GM12878 (cell line): ENCODE data around the gene RDH5. TPM values are rescaled to one million over a fixed set of nuclear protein-coding genes. Genes with fewer than 3 reads are reported as not detected.

ENCODE experiments used
- BCL11A ChIP-seq: IDR thresholded peaks from 2 replicates; pipeline ENCODE4 v1.6.1; 2011; ENCODE audit warnings: low read depth, low read length
- BRCA1 ChIP-seq: IDR thresholded peaks from 2 replicates; pipeline ENCODE4 v1.6.1; 2011; ENCODE audit warnings: low read depth, low read length, improper control_type of control experiment
- CEBPB ChIP-seq, 2 experiments: fragments of 150-350 bp in 1 of 2; IDR thresholded peaks; 2 replicates each; pipeline ENCODE4 v1.6.1; 2012 to 2014; ENCODE audit warnings: low read depth in 2 of 2, low read length in 2 of 2, borderline replicate concordance in 1 of 2, inconsistent platforms in 1 of 2
- EED ChIP-seq: sonication (generic); IDR thresholded peaks from 2 replicates; pipeline ENCODE4 v1.6.1; 2016; ENCODE audit warnings: antibody characterized with exemption, low read depth
- HSF1 ChIP-seq: fragments of 150-350 bp; IDR thresholded peaks from 2 replicates; pipeline ENCODE4 v1.6.1; 2014; ENCODE audit warnings: mild to moderate bottlenecking, low read depth, low read length
- IKZF1 ChIP-seq: fragments of 450-650 bp; conservative IDR thresholded peaks from 2 replicates; pipeline ENCODE4 v1.6.1; 2017; ENCODE audit warnings: antibody characterized with exemption, mild to moderate bottlenecking
- MEF2A ChIP-seq: IDR thresholded peaks from 2 replicates; pipeline ENCODE4 v1.6.1; 2011; ENCODE audit warnings: low read depth, mild to moderate bottlenecking, low read length, moderate library complexity; ENCODE audit not compliant: insufficient read depth
- MTA3 ChIP-seq: IDR thresholded peaks from 2 replicates; pipeline ENCODE4 v1.6.1; 2012; ENCODE audit warnings: low read length, inconsistent platforms, borderline replicate concordance
- NBN ChIP-seq: fragments of 450-650 bp; IDR thresholded peaks from 2 replicates; pipeline ENCODE4 v1.6.1; 2016
- NR2C2 ChIP-seq: IDR thresholded peaks from 2 replicates; pipeline ENCODE4 v1.6.1; 2011; ENCODE audit warnings: borderline replicate concordance, low read depth; ENCODE audit not compliant: control insufficient read depth, insufficient read length
- POU2F2 ChIP-seq: IDR thresholded peaks from 3 replicates; pipeline ENCODE4 v1.6.1; 2011; ENCODE audit warnings: low read depth, mild to moderate bottlenecking, low read length, borderline replicate concordance
- SIN3A ChIP-seq: IDR thresholded peaks from 2 replicates; pipeline ENCODE4 v1.6.1; 2012; ENCODE audit warnings: low read depth, low read length, improper control_type of control experiment
- STAT1 ChIP-seq: fragments of 450-650 bp; conservative IDR thresholded peaks from 2 replicates; pipeline ENCODE4 v1.6.1; 2014; ENCODE audit warnings: antibody characterized with exemption, mild to moderate bottlenecking
- STAT3 ChIP-seq: IDR thresholded peaks from 2 replicates; pipeline ENCODE4 v1.6.1; 2011; ENCODE audit warnings: low read depth, low read length, improper control_type of control experiment
- YBX1 ChIP-seq: fragments of 450-650 bp; IDR thresholded peaks from 2 replicates; pipeline ENCODE4 v1.6.1; 2016; ENCODE audit warnings: antibody characterized with exemption
- ZNF24 ChIP-seq: fragments of 450-650 bp; IDR thresholded peaks from 2 replicates; pipeline ENCODE4 v1.6.1; 2017; ENCODE audit warnings: antibody characterized with exemption, mild to moderate bottlenecking
- ZZZ3 ChIP-seq: IDR thresholded peaks from 2 replicates; pipeline ENCODE4 v1.6.1; 2011; ENCODE audit warnings: low read depth; ENCODE audit not compliant: control insufficient read depth, insufficient read length
- polyA plus RNA-seq, 11 experiments: library from polyadenylated mRNA; depleted of rRNA in 4 of 11; unstranded in 6 of 11; stranded (reverse) in 5 of 11; fragments of >200 nt; fragmentation: Nextera tagmentation in 4 of 11; fragmentation: Illumina TruSeq in 1 of 11; extraction: Ambion mirVana in 4 of 11; extraction: Trizol in 1 of 11; gene quantifications; 1 replicate in 1 of 11; 2 replicates in 10 of 11; pipeline versions ENCODE4 v1.2.1 to v1.2.3, GENCODE V29; 2011 to 2016; ENCODE audit warnings: inconsistent platforms in 2 of 11, missing spikeins in 2 of 11, low read depth in 1 of 11
- total RNA-seq, 4 experiments: library from RNA; depleted of rRNA in 3 of 4; stranded (reverse); fragments of >200 nt in 3 of 4; fragmentation: Illumina TruSeq in 1 of 4; extraction: Trizol in 1 of 4; gene quantifications; 2 replicates each; pipeline versions ENCODE4 v1.2.1 to v1.2.3, GENCODE V29; 2013 to 2021
- TF ChIP-seq, protein P1 (sequence below): fragments of 450-650 bp; IDR thresholded peaks from 2 replicates; pipeline ENCODE4 v1.6.1; 2017; ENCODE audit warnings: mild to moderate bottlenecking
- TF ChIP-seq, protein P2 (sequence below): fragments of 450-650 bp; IDR thresholded peaks from 2 replicates; pipeline ENCODE4 v1.6.1; 2014; ENCODE audit warnings: mild to moderate bottlenecking
- TF ChIP-seq, protein P3 (sequence below): fragments of 450-650 bp; IDR thresholded peaks from 2 replicates; pipeline ENCODE4 v1.6.1; 2017; ENCODE audit warnings: mild to moderate bottlenecking, moderate library complexity
- TF ChIP-seq, protein P4 (sequence below): IDR thresholded peaks from 2 replicates; pipeline ENCODE4 v1.6.1; 2011; ENCODE audit warnings: borderline replicate concordance, low read depth, mild to moderate bottlenecking, moderate library complexity, mixed read lengths, low read length; ENCODE audit not compliant: insufficient read depth; ENCODE audit errors: extremely low read length

Gene RDH5
- total and polyA plus RNA-seq, 10 of the 15 experiments (the other 5 are each of a cell fraction or from before 2014, with no cell fraction given): 2.6 to 11.6 (median 7.3) TPM

- no peak for TF ChIP-seq HSF1
- TF ChIP-seq, protein P1, sequence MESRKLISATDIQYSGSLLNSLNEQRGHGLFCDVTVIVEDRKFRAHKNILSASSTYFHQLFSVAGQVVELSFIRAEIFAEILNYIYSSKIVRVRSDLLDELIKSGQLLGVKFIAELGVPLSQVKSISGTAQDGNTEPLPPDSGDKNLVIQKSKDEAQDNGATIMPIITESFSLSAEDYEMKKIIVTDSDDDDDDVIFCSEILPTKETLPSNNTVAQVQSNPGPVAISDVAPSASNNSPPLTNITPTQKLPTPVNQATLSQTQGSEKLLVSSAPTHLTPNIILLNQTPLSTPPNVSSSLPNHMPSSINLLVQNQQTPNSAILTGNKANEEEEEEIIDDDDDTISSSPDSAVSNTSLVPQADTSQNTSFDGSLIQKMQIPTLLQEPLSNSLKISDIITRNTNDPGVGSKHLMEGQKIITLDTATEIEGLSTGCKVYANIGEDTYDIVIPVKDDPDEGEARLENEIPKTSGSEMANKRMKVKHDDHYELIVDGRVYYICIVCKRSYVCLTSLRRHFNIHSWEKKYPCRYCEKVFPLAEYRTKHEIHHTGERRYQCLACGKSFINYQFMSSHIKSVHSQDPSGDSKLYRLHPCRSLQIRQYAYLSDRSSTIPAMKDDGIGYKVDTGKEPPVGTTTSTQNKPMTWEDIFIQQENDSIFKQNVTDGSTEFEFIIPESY: no peak
- TF ChIP-seq, protein P2, sequence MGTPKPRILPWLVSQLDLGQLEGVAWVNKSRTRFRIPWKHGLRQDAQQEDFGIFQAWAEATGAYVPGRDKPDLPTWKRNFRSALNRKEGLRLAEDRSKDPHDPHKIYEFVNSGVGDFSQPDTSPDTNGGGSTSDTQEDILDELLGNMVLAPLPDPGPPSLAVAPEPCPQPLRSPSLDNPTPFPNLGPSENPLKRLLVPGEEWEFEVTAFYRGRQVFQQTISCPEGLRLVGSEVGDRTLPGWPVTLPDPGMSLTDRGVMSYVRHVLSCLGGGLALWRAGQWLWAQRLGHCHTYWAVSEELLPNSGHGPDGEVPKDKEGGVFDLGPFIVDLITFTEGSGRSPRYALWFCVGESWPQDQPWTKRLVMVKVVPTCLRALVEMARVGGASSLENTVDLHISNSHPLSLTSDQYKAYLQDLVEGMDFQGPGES: 0 out of 2 replicates have a peak, but pooled peaks have one; percentile 11
- no peak for TF ChIP-seq EED
- TF ChIP-seq, protein P3, sequence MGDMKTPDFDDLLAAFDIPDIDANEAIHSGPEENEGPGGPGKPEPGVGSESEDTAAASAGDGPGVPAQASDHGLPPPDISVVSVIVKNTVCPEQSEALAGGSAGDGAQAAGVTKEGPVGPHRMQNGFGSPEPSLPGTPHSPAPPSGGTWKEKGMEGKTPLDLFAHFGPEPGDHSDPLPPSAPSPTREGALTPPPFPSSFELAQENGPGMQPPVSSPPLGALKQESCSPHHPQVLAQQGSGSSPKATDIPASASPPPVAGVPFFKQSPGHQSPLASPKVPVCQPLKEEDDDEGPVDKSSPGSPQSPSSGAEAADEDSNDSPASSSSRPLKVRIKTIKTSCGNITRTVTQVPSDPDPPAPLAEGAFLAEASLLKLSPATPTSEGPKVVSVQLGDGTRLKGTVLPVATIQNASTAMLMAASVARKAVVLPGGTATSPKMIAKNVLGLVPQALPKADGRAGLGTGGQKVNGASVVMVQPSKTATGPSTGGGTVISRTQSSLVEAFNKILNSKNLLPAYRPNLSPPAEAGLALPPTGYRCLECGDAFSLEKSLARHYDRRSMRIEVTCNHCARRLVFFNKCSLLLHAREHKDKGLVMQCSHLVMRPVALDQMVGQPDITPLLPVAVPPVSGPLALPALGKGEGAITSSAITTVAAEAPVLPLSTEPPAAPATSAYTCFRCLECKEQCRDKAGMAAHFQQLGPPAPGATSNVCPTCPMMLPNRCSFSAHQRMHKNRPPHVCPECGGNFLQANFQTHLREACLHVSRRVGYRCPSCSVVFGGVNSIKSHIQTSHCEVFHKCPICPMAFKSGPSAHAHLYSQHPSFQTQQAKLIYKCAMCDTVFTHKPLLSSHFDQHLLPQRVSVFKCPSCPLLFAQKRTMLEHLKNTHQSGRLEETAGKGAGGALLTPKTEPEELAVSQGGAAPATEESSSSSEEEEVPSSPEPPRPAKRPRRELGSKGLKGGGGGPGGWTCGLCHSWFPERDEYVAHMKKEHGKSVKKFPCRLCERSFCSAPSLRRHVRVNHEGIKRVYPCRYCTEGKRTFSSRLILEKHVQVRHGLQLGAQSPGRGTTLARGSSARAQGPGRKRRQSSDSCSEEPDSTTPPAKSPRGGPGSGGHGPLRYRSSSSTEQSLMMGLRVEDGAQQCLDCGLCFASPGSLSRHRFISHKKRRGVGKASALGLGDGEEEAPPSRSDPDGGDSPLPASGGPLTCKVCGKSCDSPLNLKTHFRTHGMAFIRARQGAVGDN: peak; percentile 80; the same call in 1 of the 2 replicates
- no peak for TF ChIP-seq MEF2A
- TF ChIP-seq NBN: peak; percentile 70
- TF ChIP-seq POU2F2: peak; percentile 54; the same call in 1 of the 3 replicates
- TF ChIP-seq ZZZ3: no peak
- TF ChIP-seq IKZF1: peak; percentile 32; the same call in 1 of the 2 replicates
- no peak for TF ChIP-seq STAT3
- no peak for TF ChIP-seq CEBPB (IDR thresholded peaks at IDR 0.05; ENCODE audit: borderline replicate concordance in 1 of 2, low read depth in 2 of 2, low read length in 2 of 2)
- no peak for TF ChIP-seq BRCA1
- TF ChIP-seq STAT1: no peak
- no peak for TF ChIP-seq ZNF24
- TF ChIP-seq, protein P4, sequence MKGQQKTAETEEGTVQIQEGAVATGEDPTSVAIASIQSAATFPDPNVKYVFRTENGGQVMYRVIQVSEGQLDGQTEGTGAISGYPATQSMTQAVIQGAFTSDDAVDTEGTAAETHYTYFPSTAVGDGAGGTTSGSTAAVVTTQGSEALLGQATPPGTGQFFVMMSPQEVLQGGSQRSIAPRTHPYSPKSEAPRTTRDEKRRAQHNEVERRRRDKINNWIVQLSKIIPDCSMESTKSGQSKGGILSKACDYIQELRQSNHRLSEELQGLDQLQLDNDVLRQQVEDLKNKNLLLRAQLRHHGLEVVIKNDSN: no peak
- TF ChIP-seq SIN3A: peak; percentile 54
- TF ChIP-seq NR2C2: no peak
- TF ChIP-seq MTA3: no peak
- TF ChIP-seq BCL11A: no peak
- TF ChIP-seq YBX1: no peak
Measured at GRCh38 chr12:55738123-55739024, 18.2 kb downstream of the RDH5 start (continued).
